DMS 273 (cell line): ENCODE results near the gene OBP2B.
"Not testable (repeated sequence)": the region's sequence is repeated elsewhere in the genome, so short reads cannot be mapped to it uniquely, and the experiment has no call there.

ENCODE experiments used
- DNase-seq: peaks from one replicate; lab custom pipeline; 2025; ENCODE audit not compliant: unreplicated experiment; lab: John Stamatoyannopoulos, UW

Gene OBP2B

GRCh38 chr9:133169687-133170086 is 39.4 kb downstream of the OBP2B start:
- not testable (repeated sequence) for DNase-seq

- no peak for DNase-seq
These were observed 39.9 kb downstream of the OBP2B start for GRCh38 chr9:133169102-133169501.

GRCh38 chr9:133168432-133168831 is 40.6 kb downstream of the OBP2B start:
- DNase-seq: no peak

- no peak for DNase-seq
These were observed 41.3 kb downstream of the OBP2B start for GRCh38 chr9:133167769-133168168.

GRCh38 chr9:133167096-133167730 is 41.8 kb downstream of the OBP2B start:
- no peak for DNase-seq

GRCh38 chr9:133166392-133166791 is 42.7 kb downstream of the OBP2B start:
- no peak for DNase-seq

GRCh38 chr9:133165452-133165730 is 43.7 kb downstream of the OBP2B start:
- DNase-seq: no peak

- no peak for DNase-seq
These were observed 44.9 kb downstream of the OBP2B start for GRCh38 chr9:133164191-133164590.

- DNase-seq: peak; percentile 46
These were observed 45.4 kb downstream of the OBP2B start, which contains the start of gene GBGT1 for GRCh38 chr9:133163504-133164172. Gene GBGT1, minus strand, starts transcription at chr9:133163914. Its CDS starts 1,502 bp downstream, at chr9:133162412.

- no peak for DNase-seq
These were observed 46.1 kb downstream of the OBP2B start for GRCh38 chr9:133162861-133163503.

- DNase-seq: no peak
These were observed 47.5 kb downstream of the OBP2B start for GRCh38 chr9:133161547-133161950.

- peak; percentile 78 for DNase-seq
These were observed 48.1 kb downstream of the OBP2B start for GRCh38 chr9:133160742-133161546.

- no peak for DNase-seq
These were observed 50.4 kb downstream of the OBP2B start for GRCh38 chr9:133158695-133159094.
